ENCODE results near the gene MAOA.
"Not testable (repeated sequence)": the region's sequence is repeated elsewhere in the genome, so short reads cannot be mapped to it uniquely, and the experiment has no call there.

MAOA gene

DNA sequence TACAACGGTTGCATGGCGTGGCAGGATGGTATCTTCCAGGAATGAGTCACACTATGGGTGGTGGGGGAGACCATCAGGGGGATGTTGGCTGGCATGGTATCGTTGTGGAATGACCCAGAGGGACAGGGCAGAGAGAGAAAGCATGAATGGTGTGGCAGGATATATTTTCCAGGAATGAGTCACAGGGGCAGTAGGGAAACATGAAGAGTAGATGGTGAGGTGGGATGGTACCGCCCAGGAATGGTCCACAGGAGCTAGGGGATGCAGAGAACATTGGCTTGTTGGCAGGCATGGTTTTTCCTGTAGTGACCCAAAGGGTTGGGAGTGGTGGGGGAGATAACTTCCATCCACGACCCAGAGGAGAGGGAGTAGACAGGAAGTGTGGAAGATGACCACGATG, 62.4 kb downstream of the MAOA start:
- no peak for DNase-seq

DNA sequence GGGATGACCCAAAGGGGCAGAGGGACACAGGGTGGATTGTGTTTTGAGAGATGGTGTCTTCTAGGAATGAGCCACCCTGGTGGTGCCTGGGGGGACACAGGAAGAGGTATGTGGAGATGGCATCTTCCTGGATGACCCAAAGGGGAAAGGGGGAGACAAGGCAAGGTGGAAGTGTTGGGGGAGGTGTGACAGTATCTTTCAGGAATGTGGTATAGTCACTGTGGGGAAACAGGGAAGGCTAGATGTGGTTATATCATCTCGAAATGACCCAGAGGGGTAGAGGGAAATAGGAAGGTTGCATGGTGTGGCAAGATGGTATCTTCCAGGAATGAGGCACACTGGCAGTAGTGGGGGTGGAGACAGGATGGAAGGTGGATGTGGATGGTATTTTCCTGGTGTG, 62.9 kb downstream of the MAOA start:
- no peak for DNase-seq

DNA sequence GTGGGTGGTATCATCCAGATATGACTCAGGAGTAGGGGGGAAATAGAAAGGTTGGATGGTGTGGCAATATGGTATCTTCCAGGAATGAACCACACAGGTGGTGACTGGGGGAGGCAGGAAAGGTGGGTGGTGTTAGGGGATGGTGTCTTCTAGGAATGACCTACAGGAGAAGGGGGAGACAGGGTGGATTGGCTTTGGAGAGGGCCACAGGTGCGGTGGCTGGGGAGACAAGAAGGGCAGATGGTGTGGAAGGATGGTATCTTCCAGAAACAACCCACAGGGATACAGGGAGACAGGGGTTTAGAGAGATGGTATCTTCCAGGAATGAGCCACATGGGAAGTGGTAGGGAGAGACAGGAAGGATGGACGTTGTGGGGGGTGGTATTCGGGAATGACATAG, 64.0 kb downstream of the MAOA start:
- no peak for DNase-seq

DNA sequence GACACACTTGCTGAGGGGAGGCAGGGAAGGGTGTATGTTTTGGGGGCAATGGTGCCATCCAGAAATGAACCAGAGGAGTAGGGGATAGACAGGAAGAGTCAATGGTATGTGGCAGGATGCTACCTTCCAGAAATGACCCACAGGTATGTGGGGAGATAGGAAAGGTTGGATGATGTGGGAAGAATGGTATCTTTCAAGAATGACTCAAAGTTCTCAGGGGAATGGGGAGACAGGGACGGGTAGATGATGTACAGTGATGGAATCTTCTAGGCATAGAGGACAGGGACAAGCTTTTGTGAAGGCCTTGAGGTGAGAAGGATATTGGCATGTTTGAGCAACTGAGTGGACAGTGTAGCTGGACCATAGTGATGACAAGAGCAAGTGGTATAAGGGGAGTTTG, 64.9 kb downstream of the MAOA start:
- no peak for DNase-seq

DNA sequence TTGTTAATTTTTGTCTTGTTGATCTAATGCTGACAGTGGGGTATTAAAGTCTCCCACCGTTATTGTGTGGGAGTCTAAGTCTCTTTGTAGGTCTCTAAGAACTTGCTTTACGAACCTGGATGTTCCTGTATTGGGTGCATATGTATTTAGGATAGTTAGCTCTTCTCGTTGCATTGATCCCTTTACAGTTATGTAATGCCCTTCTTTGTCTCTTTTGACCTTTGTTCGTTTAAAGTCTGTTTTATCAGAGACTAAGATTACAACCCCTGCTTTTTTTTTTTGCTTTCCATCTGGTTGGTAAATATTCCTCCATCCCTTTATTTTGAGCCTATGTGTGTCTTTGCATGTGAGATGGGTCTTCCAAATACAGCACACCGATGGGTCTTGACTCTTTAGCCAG, 69.1 kb downstream of the MAOA start:
- DNase-seq: not testable (repeated sequence)

DNA sequence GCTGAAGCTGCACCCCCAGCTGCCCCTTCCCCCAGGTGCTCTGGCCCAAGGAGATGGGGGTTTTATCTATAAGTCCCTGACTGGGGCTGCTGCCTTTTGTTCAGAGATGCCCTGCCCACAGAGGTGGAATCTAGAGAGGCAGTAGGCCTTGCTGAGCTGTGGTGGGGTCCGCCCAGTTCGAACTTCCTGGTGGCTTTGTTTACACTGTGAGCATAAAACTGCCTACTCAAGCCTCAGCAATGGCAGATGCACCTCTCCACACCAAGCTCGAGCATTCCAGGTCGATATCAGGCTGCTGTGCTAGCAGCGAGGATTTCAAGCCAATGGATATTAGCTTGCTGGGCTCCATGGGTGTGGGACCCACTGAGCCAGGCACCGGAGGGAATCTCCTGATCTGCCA, 71.2 kb downstream of the MAOA start:
- DNase-seq: not testable (repeated sequence)

DNA sequence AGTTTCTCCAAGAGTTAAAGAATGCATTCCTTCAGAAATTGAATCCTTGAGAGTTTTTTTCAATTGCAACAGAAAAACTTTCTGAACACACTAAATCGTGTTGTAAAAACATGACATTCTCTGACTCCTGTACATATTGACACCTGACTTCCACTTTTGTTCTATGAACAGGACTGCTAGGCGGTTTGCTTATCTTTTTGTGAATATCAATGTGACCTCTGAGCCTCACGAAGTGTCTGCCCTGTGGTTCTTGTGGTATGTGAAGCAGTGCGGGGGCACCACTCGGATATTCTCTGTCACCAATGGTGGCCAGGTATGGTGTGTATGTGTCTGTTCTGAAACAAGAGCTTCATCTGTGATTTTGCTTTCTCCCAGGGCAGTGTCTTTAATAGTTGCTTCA, 71.9 kb downstream of the MAOA start:
- no peak for DNase-seq

DNA sequence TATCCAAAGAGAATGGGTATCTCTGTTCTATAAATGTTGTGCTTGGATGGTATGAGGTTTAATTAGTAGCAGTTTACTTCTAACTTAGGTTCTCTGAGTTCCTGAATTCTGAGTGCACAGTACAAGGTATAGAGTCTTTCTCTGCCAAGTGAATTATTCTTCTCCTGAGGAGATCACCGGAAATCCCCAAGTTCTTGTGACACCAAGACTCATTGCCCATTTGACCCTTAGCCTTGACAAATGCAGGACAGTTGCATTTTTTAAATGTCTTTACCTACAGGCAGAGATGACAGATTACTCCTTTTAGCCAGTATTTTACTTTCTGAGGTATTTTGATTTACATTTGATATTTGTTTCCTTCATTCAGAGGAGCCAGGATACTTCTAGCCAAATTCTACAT, 72.9 kb downstream of the MAOA start:
- DNase-seq: no peak

DNA sequence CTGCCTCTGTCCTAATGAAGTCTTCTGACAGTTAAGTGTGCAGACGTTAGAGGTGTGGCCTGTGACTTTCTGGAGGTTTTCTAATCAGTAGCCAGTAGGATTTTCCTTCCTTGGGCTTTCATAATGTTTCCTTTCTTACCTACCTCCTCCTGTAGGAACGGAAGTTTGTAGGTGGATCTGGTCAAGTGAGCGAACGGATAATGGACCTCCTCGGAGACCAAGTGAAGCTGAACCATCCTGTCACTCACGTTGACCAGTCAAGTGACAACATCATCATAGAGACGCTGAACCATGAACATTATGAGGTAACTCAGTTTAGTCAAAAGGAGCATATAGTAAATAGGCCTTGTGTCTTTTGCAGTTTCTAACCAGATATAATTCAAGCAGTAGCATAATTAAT, 75.0 kb downstream of the MAOA start:
- no peak for DNase-seq

DNA sequence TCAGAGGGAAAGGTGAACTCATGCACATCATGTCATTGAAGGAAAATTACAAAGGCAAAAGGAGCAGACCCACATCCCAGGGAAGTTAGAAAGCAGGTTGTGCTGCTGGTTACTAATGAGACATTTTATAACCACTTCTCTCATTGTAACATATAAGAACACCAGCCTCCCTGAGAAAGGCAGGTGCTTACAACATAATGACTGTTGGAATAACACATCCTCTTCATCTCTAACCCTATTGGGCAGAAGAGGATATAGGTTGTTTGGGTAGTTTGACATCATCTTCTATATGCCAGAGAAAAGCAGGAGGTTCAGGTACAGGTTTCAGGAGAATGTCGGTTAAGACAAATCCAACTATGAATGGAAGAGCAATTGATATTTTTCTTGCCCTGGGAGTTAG, 77.6 kb downstream of the MAOA start:
- DNase-seq: no peak

DNA sequence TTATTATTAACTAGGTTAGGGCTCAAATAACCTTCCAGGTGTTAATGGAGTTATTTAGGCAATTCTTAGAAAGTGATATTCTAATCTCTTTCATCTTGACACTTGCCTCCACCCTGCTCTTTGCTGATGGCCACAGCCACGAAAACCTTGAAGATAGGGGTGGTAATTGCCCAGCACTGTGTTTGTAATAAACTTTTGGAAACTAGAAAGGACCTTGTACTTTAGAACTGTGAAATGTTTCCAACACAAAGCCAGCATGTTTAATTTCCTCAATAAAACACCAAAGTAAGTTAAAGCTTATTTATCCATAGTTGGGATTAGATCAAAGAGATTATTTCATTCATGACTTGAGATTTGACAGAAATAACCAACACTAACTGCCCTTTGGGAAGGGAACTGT, 78.3 kb downstream of the MAOA start:
- DNase-seq: no peak

DNA sequence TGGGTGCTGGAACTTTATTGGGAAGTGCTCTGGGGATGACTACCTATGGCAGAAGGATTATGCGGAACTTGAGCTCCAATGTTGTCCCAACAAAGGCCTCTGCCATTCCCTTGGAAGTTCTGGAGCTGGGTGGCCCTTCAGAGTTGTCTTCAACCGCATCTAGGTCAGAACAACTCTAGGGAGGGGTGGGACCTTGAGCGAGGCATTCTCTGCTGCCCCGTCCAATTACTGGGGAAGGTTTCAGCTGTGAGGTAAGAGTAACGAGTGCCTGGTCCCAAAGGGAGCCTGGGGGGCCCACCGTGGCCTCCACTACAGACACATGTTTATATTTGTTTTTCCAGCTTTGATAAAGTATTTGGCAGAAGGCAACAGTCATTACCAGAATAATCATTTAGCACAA, 79.4 kb downstream of the MAOA start:
- DNase-seq: no peak

DNA sequence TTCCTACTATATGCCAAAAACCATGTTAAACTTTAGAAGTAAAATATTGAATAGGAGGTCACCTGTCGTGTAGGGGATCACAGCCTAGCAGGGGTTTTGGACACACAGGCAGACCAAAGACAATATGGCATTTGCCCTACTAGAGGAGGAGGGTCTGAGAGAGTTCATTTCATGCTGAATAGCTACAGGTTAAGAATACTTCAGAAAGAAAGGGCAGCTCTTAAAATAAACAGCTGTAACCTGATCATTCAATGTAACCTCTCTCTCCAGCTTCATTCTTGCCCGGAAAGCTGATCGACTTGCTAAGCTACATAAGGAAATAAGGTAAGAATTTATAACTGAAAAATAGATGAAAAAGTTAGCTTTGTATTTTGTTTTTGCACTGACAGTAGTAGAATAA, 79.9 kb downstream of the MAOA start:
- DNase-seq: no peak

DNA sequence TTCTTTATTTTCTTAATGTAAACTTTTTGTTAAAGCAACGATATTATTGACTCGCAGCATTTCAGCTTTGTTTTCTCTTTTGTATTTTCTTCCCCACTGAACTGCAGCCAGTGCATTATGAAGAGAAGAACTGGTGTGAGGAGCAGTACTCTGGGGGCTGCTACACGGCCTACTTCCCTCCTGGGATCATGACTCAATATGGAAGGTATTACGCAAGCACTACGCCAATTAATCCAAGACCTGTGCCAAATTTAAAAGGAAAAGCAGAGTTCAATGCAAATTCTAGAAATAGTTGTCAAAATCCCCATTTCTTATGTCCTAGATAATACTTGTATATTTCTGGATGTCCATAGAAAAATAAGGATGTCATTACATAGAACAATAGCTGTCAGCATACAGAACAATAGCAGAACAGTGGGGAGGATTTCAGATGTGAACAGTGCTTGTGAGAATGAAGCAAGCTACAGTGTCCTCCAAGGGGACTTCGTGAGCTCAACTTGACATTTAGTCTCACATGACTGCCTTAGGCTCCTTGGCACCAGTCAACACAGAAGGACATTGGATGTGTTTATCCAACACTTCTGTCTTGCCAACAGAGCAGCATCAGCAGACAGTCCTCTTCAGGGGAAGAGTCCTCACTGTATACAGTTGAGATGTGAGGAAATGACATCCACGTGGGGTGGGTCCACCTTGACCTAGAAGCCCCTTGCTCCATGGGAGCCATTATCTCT, 85.9 kb downstream of the MAOA start:
- DNase-seq: no peak

DNA sequence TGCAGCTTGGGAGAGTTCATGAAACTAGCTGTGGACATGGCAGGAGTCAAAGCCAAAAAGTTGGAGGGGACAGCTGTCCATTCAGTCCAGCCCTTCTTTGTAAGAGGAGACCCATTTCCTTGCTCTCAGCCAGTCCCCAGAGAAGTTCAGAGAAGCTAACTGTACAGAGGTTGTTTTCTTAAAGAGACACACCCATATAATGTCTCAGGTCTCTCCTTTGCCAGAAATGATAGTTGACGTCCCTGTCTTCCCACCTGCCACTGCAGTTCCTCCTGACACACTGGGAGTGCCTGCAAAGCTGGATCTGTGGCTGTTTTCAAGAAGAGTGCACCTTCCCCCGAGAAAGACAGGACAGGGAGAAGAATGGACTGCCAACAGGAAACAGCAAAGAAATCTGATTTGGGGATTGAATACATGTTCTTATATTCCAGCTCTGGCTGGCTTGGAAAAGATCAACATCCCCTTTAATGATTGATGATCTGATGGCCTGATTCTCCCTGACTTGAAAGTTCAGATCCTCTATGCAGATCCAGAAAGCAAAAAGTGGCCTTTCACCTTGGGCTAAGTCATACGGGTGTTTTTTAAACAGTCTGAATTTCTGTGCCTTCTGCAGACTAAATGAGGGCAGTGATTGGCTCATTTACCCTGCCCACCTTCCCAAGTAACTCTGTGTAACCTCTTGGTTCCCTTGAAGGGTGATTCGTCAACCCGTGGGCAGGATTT, 87.2 kb downstream of the MAOA start:
- no peak for DNase-seq

DNA sequence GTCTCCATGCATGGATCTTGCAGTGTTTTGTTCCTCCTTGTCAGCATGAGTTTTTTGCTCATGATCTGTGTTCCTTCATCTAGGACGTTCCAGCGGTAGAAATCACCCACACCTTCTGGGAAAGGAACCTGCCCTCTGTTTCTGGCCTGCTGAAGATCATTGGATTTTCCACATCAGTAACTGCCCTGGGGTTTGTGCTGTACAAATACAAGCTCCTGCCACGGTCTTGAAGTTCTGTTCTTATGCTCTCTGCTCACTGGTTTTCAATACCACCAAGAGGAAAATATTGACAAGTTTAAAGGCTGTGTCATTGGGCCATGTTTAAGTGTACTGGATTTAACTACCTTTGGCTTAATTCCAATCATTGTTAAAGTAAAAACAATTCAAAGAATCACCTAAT, 88.2 kb downstream of the MAOA start:
- DNase-seq: no peak

DNA sequence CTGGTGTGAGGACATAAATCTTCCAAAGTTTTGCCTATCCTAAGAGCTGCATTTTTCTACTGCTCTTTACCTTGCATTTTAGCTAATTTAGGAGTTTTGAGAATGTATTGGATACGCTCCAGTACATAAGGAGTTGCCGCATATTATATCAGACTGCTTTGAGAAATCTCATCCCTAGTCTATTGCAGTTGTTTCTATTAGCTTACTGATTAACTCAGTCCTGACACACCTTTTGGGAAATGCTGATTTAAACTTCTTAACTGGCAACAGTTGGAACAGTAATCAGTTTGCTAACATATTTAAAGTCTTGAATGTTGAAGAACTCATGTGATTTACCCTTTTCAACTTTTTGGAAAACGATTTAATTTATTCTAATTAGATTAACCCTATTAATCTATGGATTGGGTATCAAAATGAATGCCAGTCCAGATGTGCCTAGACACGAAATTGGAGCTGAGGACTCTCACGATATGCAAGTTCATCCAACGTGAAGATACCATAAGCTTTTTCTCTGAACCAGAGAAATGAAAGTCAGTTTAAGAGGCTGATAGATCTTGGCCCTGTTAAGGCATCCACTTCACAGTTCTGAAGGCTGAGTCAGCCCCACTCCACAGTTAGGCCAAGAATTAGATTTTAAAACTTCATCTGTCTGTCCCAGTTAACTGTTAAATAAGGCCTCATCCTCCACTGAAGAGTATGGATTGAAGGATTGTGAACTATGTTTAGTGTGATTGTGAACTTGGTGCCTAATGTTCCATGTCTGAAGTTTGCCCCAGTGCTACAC, 90.0 kb downstream of the MAOA start:
- no peak for DNase-seq

DNA sequence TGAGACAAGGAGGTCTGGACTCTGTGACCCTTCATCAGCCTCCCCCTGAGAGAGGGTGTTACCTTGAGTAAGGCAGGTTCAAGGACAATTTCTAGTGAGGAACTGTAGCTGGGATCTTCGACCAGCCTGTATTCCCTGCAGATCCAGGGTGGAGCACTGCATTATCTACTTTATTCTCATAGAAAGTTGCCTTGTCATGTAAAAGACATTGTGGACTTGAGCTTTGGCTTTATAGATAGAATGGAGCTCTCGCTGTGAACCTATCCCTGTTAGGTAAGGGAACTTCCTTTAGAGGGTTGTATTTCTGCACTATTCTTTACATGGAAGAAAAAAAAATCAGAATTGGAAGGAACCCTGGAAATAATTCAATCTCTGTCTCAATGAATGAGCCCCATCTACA, 91.4 kb downstream of the MAOA start:
- DNase-seq: no peak

DNA sequence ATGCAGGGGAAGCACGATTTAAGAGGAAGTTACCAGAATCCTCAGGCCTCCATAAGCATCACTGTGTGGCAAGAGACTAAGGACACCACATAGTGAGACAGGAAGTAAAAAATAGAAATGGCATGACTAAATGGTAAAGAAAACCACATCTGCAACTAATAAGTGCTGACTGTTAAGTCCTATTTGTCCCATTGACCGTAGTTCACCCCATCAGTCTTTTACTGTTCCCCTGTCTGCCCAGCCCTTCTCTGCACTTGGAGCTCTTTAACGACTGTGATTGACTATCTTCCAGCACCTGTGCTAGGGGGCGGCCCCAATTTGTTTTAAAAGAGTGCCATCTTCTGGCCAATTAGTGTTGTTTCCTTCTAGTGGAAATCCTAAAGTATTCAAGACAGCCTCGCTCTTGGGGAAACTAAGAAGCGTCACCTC, 94.2 kb downstream of the MAOA start:
- DNase-seq: no peak

DNA sequence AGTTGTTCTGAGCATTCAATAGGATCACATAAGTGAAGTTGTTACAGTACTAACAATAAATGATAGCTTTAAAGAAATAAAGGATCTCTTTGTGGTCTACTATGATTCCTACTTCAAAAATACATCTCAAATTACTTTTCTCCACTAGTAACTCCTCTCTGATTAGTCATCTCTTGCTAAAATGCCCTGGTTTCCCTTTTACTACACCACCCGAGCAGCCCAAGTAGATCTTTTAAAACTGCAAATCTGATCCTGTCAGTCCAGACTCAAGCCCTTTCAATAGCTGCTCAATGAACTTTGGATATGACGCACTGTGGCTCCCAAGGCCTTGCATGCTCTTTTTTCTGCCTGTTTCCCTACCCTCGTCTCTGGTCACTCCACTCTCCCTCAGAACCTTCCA, 97.5 kb downstream of the MAOA start:
- DNase-seq: no peak

DNA sequence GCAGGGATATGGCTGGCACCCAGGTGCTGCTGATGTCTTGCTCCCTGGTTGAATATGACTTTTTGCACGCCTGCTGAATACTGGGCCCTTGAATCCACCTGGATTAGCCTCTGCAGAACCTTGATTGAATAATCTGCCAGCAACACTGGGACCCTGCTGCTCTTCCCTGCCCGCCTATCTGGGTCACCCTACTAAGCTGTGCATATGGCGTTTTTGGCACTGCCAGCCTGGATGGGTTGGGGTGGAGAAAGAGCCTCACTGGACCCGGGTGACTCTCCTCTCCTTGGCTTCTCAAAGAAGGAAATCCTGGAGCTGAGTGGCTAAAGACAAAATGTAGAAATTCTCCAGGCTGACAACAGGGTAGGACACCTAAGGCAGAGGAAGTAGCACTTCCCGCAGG, 100.0 kb downstream of the MAOA start:
- no peak for DNase-seq

DNA sequence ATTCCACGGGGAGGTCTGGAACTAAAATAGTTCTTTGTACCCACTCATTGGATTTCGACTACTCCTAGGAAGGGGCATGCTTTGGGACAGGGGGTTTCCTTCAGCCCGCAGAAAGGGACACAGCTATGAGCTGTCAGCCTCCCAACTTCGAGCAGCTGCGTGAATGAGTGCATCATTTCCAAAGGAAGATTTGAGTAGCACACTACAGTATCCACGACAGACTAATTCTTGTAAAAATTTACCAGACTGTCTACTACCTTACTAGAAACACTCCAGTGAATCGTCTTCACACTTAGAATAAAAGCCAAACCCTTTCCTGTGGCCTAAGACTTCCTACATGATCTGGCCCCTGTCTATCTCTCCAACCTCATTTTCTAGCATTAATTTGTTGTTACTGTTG, 101.9 kb downstream of the MAOA start:
- DNase-seq: no peak

DNA sequence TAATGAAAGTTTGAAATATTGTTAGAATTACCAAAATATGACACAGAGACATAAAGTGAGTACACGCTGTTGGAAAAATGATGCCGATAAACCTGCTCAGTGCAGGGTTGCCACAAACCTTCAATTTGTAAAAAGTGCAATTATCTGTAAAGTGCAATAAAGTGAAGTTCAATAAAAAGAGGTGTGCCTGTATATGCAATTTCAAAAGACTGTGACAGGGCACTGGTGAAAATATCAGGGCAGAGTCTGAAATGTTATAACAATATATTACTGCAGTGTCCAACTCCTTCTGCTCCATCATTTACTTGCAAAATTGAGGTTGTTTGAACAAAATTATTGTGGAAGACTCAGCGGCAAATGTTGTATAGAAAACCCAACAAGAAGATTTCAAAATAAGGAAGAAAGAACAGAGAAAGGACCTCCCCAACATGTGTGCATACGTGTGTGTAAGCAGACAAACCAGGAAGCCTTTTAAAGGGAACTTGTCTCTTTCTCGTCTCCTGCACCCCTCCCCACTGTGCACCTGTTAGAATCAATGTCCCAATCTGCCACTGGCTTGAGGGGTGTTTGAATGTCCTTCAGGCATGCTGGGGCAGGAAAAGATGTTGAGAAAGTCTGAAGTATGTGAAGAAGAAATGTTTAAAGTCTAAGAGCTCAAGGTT, 130.0 kb downstream of the MAOA start:
- no peak for DNase-seq

All from DMS79 treated with DMSO at 0.1 percent for 48 hours (cell line).